AG09309 (cell line): ENCODE data around the gene NUDT17.

Experiments
- DNase-seq: peaks from one replicate; pipeline ENCODE4 v3.0.0-alpha.2; 2010; ENCODE audit warnings: low read depth
- H3K4me3 ChIP-seq: 2 replicates; pipeline ENCODE4 v1.5.1; 2011; ENCODE audit warnings: mild to moderate bottlenecking, low read depth, low read length, moderate library complexity; ENCODE audit not compliant: control insufficient read depth
- TF ChIP-seq, protein P1 (sequence below): IDR thresholded peaks from 2 replicates; pipeline ENCODE4 v1.5.1; 2011; ENCODE audit warnings: mild to moderate bottlenecking, low read depth, low read length, inconsistent platforms; ENCODE audit not compliant: insufficient read depth, control insufficient read depth; ENCODE audit errors: missing control alignments

Gene NUDT17

DNA sequence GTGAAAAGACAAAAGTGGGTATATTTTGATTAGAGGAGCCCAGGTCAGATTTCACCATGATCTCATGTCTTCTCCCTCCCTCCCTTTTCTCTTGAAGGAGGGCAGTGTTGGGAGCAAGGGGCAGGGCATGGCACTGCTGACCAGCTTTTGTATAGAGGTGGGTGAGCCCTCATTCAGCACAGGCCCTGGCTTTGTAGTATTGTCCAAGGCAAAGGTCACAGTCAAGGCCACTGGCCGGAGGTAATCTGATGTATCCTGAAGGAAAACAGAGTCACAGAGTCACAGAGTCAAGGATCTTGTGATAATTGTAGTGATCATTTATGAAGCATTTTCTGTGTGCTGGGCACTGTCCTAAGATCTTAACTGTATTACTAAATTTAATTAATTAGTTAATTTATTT, 52.5 kb downstream of the NUDT17 start:
- TF ChIP-seq, protein P1, sequence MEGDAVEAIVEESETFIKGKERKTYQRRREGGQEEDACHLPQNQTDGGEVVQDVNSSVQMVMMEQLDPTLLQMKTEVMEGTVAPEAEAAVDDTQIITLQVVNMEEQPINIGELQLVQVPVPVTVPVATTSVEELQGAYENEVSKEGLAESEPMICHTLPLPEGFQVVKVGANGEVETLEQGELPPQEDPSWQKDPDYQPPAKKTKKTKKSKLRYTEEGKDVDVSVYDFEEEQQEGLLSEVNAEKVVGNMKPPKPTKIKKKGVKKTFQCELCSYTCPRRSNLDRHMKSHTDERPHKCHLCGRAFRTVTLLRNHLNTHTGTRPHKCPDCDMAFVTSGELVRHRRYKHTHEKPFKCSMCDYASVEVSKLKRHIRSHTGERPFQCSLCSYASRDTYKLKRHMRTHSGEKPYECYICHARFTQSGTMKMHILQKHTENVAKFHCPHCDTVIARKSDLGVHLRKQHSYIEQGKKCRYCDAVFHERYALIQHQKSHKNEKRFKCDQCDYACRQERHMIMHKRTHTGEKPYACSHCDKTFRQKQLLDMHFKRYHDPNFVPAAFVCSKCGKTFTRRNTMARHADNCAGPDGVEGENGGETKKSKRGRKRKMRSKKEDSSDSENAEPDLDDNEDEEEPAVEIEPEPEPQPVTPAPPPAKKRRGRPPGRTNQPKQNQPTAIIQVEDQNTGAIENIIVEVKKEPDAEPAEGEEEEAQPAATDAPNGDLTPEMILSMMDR = no peak
- no peak overlapping the region for H3K4me3 ChIP-seq
- no peak for DNase-seq
